WTC11 (cell line): Measurements from ENCODE around the gene SIGLEC7. TPM values are rescaled to one million over a fixed set of nuclear protein-coding genes. Genes with fewer than 3 reads are reported as not detected.

Experiments
- ATAC-seq: fragments of 200-7000 bp; cut with Tn5 transposase; 2 replicates; pipeline ENCODE4 v1.10.0; 2021; ENCODE audit warnings: mild to moderate bottlenecking, moderate library complexity
- CTCF ChIA-PET: fragments of 300-600 bp; sonication (Branson Sonifier 250); formaldehyde crosslinking; loops from one replicate; lab custom pipeline; 2021; ENCODE audit warnings: antibody characterized with exemption; lab: Charles Lee
- POLR2A ChIA-PET: fragments of 350-600 bp; sonication (Branson Sonifier 250); formaldehyde crosslinking; loops from one replicate; lab custom pipeline; 2021; ENCODE audit warnings: antibody characterized with exemption; lab: Charles Lee
- DNase-seq: peaks from one replicate; pipeline ENCODE4 v3.0.0; 2021; ENCODE audit warnings: low spot score
- H3K27ac Mint-ChIP-seq: 2 replicates; pipeline ENCODE4 v1.8.0; 2021; ENCODE audit warnings: mixed read lengths
- H3K27me3 Mint-ChIP-seq: 2 replicates; pipeline ENCODE4 v1.8.0; 2021; ENCODE audit warnings: low read depth, mild to moderate bottlenecking, moderate library complexity, mixed read lengths
- H3K36me3 Mint-ChIP-seq: 2 replicates; pipeline ENCODE4 v1.8.0; 2021; ENCODE audit warnings: mixed read lengths
- H3K4me1 Mint-ChIP-seq: 2 replicates; pipeline ENCODE4 v1.8.0; 2022; ENCODE audit warnings: mixed read lengths
- H3K4me3 Mint-ChIP-seq: 2 replicates; pipeline ENCODE4 v1.8.0; 2021; ENCODE audit warnings: mild to moderate bottlenecking, moderate library complexity, mixed read lengths
- H3K9me3 Mint-ChIP-seq: 2 replicates; pipeline ENCODE4 v1.8.0; 2021; ENCODE audit warnings: mixed read lengths
- ATF2 ChIP-seq: sonication (generic); formaldehyde crosslinking; IDR thresholded peaks from 2 replicates; pipeline ENCODE4 v1.8.1; 2022; ENCODE audit warnings: low read depth, missing genetic modification reagents, borderline replicate concordance
- CTCF ChIP-seq: fragments of 200-600 bp; IDR thresholded peaks from 2 replicates; pipeline ENCODE4 v1.8.0; 2022; ENCODE audit warnings: antibody characterized with exemption
- E2F5 ChIP-seq: sonication (generic); formaldehyde crosslinking; IDR thresholded peaks from 2 replicates; pipeline ENCODE4 v1.8.1; 2022; ENCODE audit warnings: mild to moderate bottlenecking, moderate library complexity, missing genetic modification reagents
- EMX1 ChIP-seq: fragments of 250-450 bp; sonication (Bioruptor Pico); IDR thresholded peaks from 2 replicates; pipeline ENCODE4 v1.8.0; 2021; ENCODE audit warnings: mild to moderate bottlenecking
- IRF2 ChIP-seq: sonication (generic); formaldehyde crosslinking; IDR thresholded peaks from 2 replicates; pipeline ENCODE4 v1.8.0; 2022; ENCODE audit warnings: low read depth, missing genetic modification reagents, borderline replicate concordance
- JAZF1 ChIP-seq: fragments of 250-450 bp; sonication (Bioruptor Pico); IDR thresholded peaks from 2 replicates; pipeline ENCODE4 v1.9.0; 2021; ENCODE audit warnings: moderate library complexity, mild to moderate bottlenecking, inconsistent platforms
- JUN ChIP-seq: sonication (generic); formaldehyde crosslinking; IDR thresholded peaks from 2 replicates; pipeline ENCODE4 v1.8.0; 2023; ENCODE audit warnings: mild to moderate bottlenecking, missing genetic modification reagents
- MYBL2 ChIP-seq: sonication (generic); formaldehyde crosslinking; IDR thresholded peaks from 2 replicates; pipeline ENCODE4 v1.8.1; 2023; ENCODE audit warnings: mild to moderate bottlenecking, moderate library complexity, missing genetic modification reagents
- NR2C2 ChIP-seq: sonication (generic); formaldehyde crosslinking; IDR thresholded peaks from 2 replicates; pipeline ENCODE4 v1.8.0; 2022; ENCODE audit warnings: mild to moderate bottlenecking, missing genetic modification reagents
- PRDM15 ChIP-seq: sonication (generic); formaldehyde crosslinking; IDR thresholded peaks from 2 replicates; pipeline ENCODE4 v1.8.0; 2022; ENCODE audit warnings: missing genetic modification reagents
- SMAD4 ChIP-seq: sonication (generic); formaldehyde crosslinking; IDR thresholded peaks from 2 replicates; pipeline ENCODE4 v1.8.0; 2022; ENCODE audit warnings: mild to moderate bottlenecking, missing genetic modification reagents
- ZBTB21 ChIP-seq: sonication (generic); formaldehyde crosslinking; IDR thresholded peaks from 2 replicates; pipeline ENCODE4 v1.8.1; 2023; ENCODE audit warnings: mild to moderate bottlenecking, missing genetic modification reagents, borderline replicate concordance
- ZNF121 ChIP-seq: sonication (generic); formaldehyde crosslinking; IDR thresholded peaks from 2 replicates; pipeline ENCODE4 v1.8.0; 2023; ENCODE audit warnings: missing genetic modification reagents
- ZNF138 ChIP-seq: sonication (generic); formaldehyde crosslinking; conservative IDR thresholded peaks from 2 replicates; pipeline ENCODE4 v1.8.1; 2022; ENCODE audit warnings: mild to moderate bottlenecking, moderate library complexity, missing genetic modification reagents
- ZNF232 ChIP-seq: sonication (generic); formaldehyde crosslinking; IDR thresholded peaks from 2 replicates; pipeline ENCODE4 v1.8.0; 2022; ENCODE audit warnings: mild to moderate bottlenecking, missing genetic modification reagents
- ZNF263 ChIP-seq: sonication (generic); formaldehyde crosslinking; IDR thresholded peaks from 2 replicates; pipeline ENCODE4 v1.8.1; 2022; ENCODE audit warnings: low read depth, mild to moderate bottlenecking, moderate library complexity, missing genetic modification reagents
- ZNF423 ChIP-seq: fragments of 250-450 bp; sonication (Bioruptor Pico); IDR thresholded peaks from 2 replicates; pipeline ENCODE4 v2.1.2; 2022; ENCODE audit warnings: mild to moderate bottlenecking, moderate library complexity
- total RNA-seq: library from RNA; stranded (reverse); gene quantifications from 3 replicates; pipeline ENCODE4 v1.2.3, GENCODE V29; 2021
- TF ChIP-seq, protein P1 (sequence below): sonication (generic); formaldehyde crosslinking; IDR thresholded peaks from 2 replicates; pipeline ENCODE4 v1.8.1; 2023; ENCODE audit warnings: mild to moderate bottlenecking, moderate library complexity, missing genetic modification reagents
- TF ChIP-seq, protein P2 (sequence below): sonication (generic); formaldehyde crosslinking; IDR thresholded peaks from 2 replicates; pipeline ENCODE4 v1.8.0; 2023; ENCODE audit warnings: missing genetic modification reagents, mild to moderate bottlenecking, borderline replicate concordance

Gene SIGLEC7
- total RNA-seq, 1 experiment from 2014 or later: not detected

DNA sequence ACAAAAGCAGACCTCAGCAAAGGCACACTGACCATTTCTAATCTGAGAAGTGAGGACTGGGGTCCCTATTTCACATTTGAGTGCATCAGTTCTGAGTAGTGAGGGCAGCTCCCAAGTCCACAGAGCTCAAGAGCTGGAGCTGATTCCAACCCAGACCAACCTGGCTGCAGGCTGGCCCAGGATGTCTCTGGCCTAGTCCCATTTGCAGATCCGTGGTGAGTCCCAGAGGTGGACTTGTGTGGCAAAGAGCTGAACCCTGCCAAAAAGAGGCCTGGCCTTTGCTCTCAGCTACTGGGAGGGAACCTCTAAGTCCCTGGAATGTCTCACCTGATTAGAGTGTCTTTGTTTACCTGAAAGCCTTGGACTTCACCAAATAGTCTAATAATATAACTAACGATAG is 14.6 kb downstream of the SIGLEC7 start:
- H3K4me3 Mint-ChIP-seq: no peak overlapping the region
- H3K36me3 Mint-ChIP-seq: no peaks in the 10 kb centered on the region
- peaks cover 16% of the 10 kb centered on the region for H3K27me3 Mint-ChIP-seq
- ChIA-PET CTCF (interaction anchor here (1.2 to 3.8 kb wide), 5 partner anchors 16 to 500 kb away, joined by 3 to 85 read pairs (median 11); no protein-coding TSS in a partner anchor), POLR2A (no interaction called here)
- H3K9me3 Mint-ChIP-seq: peaks cover 8% of the 10 kb centered on the region; the same call in 1 of the 2 replicates
- H3K4me1 Mint-ChIP-seq: peaks cover 4% of the 10 kb centered on the region; the same call in 1 of the 2 replicates
- ATAC-seq (no peak), DNase-seq (no peak)
- no peak for TF ChIP-seq ATF2 (CRISPR knock-in tag)
- no peak for TF ChIP-seq NR2C2
- TF ChIP-seq JUN (CRISPR knock-in tag): no peak
- TF ChIP-seq ZNF138 (CRISPR knock-in tag): no peak
- no peak for TF ChIP-seq ZNF232 (CRISPR knock-in tag)
- no peak for TF ChIP-seq PRDM15 (CRISPR knock-in tag)
- TF ChIP-seq ZBTB21 (CRISPR knock-in tag): no peak
- TF ChIP-seq E2F5 (CRISPR knock-in tag): no peak
- no peak for TF ChIP-seq SMAD4 (CRISPR knock-in tag)
- TF ChIP-seq EMX1 (CRISPR knock-in tag): no peak
- TF ChIP-seq, protein P1, sequence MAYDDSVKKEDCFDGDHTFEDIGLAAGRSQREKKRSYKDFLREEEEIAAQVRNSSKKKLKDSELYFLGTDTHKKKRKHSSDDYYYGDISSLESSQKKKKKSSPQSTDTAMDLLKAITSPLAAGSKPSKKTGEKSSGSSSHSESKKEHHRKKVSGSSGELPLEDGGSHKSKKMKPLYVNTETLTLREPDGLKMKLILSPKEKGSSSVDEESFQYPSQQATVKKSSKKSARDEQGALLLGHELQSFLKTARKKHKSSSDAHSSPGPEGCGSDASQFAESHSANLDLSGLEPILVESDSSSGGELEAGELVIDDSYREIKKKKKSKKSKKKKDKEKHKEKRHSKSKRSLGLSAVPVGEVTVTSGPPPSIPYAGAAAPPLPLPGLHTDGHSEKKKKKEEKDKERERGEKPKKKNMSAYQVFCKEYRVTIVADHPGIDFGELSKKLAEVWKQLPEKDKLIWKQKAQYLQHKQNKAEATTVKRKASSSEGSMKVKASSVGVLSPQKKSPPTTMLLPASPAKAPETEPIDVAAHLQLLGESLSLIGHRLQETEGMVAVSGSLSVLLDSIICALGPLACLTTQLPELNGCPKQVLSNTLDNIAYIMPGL (CRISPR knock-in tag): no peak
- no peak overlapping the region for H3K27ac Mint-ChIP-seq

DNA sequence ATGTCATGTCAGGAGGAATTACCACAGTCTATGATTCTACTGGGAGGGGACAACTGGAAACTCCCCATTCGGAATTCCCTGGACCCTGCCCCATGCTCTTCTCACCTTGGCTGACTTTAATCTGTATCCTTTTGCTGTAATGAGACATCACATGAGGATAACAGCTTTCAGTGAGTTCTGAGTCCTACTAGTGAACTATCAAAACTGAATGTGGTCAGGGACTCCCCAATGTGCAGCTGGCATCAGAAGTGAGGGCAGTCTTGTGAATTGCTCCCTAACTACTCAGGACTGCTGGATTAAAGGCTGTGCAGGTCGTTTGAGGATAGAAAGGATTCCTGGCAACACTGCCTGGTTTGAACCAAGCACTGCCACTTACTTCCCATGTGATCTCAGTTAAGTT is 15.2 kb downstream of the SIGLEC7 start:
- ChIA-PET CTCF (interaction anchor here (1.0 to 3.8 kb wide), 13 partner anchors 11 to 500 kb away, joined by 3 to 85 read pairs (median 7); no protein-coding TSS in a partner anchor), POLR2A (no interaction called here)
- H3K4me1 Mint-ChIP-seq: peaks cover 4% of the 10 kb centered on the region; the same call in 1 of the 2 replicates
- H3K36me3 Mint-ChIP-seq: no peaks in the 10 kb centered on the region
- H3K4me3 Mint-ChIP-seq: no peak overlapping the region
- ATAC-seq (no peak), DNase-seq (no peak)
- no peak overlapping the region for H3K27ac Mint-ChIP-seq
- peaks cover 13% of the 10 kb centered on the region for H3K27me3 Mint-ChIP-seq
- peaks cover 3% of the 10 kb centered on the region; the same call in 1 of the 2 replicates for H3K9me3 Mint-ChIP-seq
- TF ChIP-seq, protein P2, sequence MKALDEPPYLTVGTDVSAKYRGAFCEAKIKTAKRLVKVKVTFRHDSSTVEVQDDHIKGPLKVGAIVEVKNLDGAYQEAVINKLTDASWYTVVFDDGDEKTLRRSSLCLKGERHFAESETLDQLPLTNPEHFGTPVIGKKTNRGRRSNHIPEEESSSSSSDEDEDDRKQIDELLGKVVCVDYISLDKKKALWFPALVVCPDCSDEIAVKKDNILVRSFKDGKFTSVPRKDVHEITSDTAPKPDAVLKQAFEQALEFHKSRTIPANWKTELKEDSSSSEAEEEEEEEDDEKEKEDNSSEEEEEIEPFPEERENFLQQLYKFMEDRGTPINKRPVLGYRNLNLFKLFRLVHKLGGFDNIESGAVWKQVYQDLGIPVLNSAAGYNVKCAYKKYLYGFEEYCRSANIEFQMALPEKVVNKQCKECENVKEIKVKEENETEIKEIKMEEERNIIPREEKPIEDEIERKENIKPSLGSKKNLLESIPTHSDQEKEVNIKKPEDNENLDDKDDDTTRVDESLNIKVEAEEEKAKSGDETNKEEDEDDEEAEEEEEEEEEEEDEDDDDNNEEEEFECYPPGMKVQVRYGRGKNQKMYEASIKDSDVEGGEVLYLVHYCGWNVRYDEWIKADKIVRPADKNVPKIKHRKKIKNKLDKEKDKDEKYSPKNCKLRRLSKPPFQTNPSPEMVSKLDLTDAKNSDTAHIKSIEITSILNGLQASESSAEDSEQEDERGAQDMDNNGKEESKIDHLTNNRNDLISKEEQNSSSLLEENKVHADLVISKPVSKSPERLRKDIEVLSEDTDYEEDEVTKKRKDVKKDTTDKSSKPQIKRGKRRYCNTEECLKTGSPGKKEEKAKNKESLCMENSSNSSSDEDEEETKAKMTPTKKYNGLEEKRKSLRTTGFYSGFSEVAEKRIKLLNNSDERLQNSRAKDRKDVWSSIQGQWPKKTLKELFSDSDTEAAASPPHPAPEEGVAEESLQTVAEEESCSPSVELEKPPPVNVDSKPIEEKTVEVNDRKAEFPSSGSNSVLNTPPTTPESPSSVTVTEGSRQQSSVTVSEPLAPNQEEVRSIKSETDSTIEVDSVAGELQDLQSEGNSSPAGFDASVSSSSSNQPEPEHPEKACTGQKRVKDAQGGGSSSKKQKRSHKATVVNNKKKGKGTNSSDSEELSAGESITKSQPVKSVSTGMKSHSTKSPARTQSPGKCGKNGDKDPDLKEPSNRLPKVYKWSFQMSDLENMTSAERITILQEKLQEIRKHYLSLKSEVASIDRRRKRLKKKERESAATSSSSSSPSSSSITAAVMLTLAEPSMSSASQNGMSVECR: no peak
- TF ChIP-seq ZNF423 (no peak), JUN (CRISPR knock-in tag) (no peak), JAZF1 (CRISPR knock-in tag) (no peak), ZNF138 (CRISPR knock-in tag) (no peak), MYBL2 (CRISPR knock-in tag) (no peak), IRF2 (no peak), ATF2 (CRISPR knock-in tag) (no peak), ZNF121 (no peak), ZNF263 (CRISPR knock-in tag) (no peak), CTCF (no peak)
